GM10248 (cell line): ENCODE data around the gene CDHR2.
A peak's percentile ranks its signal among the peaks of the same experiment; 100 is the strongest.

Experiments
- CTCF ChIA-PET: fragments of 300-600 bp; sonication (Branson Sonifier 250); formaldehyde crosslinking; extraction: SDS; loops from one replicate; lab custom pipeline; 2021; ENCODE audit warnings: antibody characterized with exemption; lab: Yijun Ruan, JAX
- POLR2A ChIA-PET: fragments of 350-650 bp; sonication (Branson Sonifier 250); formaldehyde crosslinking; extraction: SDS; loops from one replicate; lab custom pipeline; 2020; ENCODE audit warnings: antibody characterized with exemption; lab: Yijun Ruan, JAX
- DNase-seq: peaks from one replicate; pipeline ENCODE4 v3.0.0; 2012; ENCODE audit errors: extremely low spot score
- TF ChIP-seq, protein P1 (sequence below): IDR thresholded peaks from 2 replicates; pipeline ENCODE4 v1.5.1; 2012; ENCODE audit warnings: mild to moderate bottlenecking, low read depth; ENCODE audit errors: extremely low read depth, missing control alignments, control extremely low read depth

The CDHR2 gene

DNA sequence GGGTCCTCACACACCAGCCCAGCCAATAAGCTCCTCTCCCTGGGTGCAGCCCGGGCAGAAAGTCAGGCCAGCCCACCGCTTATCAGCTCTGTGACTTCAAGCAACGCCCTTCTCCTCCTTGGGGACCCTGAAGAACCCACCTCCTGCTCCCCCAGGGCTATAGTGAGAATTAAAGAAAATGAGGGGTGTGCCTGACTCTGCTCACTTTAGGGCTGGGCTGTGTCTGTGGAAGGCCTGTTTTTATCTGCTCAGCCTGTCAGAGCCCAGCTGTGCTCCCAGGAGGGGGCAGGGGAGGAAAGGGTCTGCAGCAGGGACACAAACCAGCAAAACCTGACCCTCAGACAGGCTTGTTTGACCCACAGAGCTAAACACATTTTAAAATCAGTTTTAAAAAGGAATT, 56.9 kb downstream of the CDHR2 start:
- TF ChIP-seq, protein P1, sequence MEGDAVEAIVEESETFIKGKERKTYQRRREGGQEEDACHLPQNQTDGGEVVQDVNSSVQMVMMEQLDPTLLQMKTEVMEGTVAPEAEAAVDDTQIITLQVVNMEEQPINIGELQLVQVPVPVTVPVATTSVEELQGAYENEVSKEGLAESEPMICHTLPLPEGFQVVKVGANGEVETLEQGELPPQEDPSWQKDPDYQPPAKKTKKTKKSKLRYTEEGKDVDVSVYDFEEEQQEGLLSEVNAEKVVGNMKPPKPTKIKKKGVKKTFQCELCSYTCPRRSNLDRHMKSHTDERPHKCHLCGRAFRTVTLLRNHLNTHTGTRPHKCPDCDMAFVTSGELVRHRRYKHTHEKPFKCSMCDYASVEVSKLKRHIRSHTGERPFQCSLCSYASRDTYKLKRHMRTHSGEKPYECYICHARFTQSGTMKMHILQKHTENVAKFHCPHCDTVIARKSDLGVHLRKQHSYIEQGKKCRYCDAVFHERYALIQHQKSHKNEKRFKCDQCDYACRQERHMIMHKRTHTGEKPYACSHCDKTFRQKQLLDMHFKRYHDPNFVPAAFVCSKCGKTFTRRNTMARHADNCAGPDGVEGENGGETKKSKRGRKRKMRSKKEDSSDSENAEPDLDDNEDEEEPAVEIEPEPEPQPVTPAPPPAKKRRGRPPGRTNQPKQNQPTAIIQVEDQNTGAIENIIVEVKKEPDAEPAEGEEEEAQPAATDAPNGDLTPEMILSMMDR, result no peak
- DNase-seq, result no peak
- POLR2A ChIA-PET, result no interaction called here
- CTCF ChIA-PET, result interaction anchor here (0.9 to 1.6 kb wide), 4 partner anchors 13 to 876 kb away, joined by 3 to 4 read pairs (median 4); no protein-coding TSS in a partner anchor

DNA sequence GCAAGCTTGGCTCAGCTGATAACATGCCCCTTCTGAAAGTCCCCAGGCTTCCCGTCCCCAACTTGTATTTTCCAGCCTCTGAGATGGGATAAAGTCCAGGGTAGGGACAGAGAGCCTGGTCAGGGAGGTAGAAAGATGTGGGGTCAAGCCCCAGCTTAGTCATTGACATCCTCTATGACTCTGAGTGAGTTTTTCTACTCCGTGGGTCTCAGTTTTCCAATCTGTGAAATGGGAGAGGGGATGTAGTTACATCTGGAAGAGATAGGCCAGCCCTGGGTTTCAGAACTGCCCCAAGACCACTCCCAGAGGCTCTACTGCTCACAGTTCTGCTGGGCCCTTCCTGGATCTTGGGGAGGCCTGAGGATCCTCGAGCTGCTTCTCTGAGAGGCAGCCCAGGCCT, 57.7 kb downstream of the CDHR2 start:
- DNase-seq, result no peak
- POLR2A ChIA-PET, result no interaction called here
- TF ChIP-seq, protein P1, result no peak
- CTCF ChIA-PET, result interaction anchor here (0.9 to 1.9 kb wide), 3 partner anchors 11 to 54 kb away, joined by 3 to 6 read pairs (median 4); no protein-coding TSS in a partner anchor

DNA sequence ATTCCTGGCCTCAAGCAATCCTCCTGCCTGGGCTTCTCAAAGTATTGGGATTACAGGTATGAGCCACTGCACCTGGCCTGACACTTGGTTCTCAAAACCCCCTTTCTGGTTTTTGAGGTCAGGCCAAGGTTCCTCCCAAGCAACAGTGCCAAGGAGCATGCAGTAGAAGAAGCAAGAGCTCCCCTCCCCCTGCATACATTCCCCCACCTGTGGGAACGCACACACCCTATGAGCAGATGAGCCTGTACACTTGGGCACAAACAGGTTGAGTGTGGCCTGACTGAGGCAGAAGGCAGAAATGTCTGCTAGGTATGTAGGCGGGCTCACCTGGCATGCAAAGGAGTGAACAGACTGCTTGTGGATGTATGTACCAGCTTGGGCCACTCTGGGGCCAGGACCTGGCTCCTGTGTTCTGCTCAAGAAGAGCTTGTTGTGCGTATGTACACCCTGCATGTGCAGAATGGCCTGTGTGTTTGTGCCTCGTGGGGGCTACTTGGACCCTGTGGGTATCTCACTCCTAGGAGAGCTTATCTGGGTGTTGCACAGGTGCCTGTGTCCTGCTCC, 59.1 kb downstream of the CDHR2 start:
- POLR2A ChIA-PET, result no interaction called here
- no peak for DNase-seq
- CTCF ChIA-PET, result interaction anchor here (0.6 to 1.9 kb wide), 7 partner anchors 14 to 280 kb away, joined by 3 to 6 read pairs (median 3); no protein-coding TSS in a partner anchor
- TF ChIP-seq, protein P1, result no peak

DNA sequence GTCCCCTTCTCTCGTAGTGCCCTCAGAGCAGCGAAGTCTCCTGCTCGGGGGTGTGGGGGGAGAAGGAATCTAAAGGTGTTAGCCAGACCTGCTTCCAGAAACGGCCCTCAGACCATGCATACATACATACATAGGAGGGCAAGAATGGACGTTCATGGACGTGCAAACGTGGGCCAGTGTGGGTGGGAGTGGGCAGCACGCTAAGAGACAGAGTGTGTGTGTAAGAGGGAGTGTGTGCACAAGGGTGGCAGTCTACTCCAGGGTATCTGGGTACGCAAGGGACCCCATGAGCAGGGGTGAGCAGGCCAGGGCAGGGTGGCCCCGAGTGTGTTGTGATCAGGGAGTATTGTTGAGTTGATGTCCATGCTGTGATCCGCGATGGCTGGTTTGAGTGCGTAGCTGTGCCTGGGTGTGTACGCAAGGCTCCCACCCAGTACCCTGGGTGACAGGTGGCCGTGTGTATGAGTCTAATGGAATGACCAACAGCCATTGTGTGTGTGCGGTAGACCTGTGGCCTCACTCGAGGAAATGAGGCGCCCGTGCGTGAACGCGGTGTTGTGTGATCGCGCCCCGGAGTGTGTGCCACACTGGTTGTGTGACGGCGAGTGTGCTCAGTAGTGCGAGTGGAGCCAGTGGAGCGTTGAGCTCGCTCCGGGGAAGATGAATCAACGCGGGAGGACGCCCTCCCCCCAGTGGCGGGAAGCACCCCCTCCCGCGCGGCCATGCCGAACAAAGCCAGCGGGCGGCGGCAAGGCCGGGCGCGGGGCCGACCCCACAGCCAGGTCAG, 60.0 kb downstream of the CDHR2 start:
- ChIA-PET CTCF (interaction anchor here (1.0 to 1.5 kb wide), 3 partner anchors 16 to 192 kb away, joined by 3 read pairs; no protein-coding TSS in a partner anchor), POLR2A (no interaction called here)
- no peak for DNase-seq
- TF ChIP-seq, protein P1, result no peak

DNA sequence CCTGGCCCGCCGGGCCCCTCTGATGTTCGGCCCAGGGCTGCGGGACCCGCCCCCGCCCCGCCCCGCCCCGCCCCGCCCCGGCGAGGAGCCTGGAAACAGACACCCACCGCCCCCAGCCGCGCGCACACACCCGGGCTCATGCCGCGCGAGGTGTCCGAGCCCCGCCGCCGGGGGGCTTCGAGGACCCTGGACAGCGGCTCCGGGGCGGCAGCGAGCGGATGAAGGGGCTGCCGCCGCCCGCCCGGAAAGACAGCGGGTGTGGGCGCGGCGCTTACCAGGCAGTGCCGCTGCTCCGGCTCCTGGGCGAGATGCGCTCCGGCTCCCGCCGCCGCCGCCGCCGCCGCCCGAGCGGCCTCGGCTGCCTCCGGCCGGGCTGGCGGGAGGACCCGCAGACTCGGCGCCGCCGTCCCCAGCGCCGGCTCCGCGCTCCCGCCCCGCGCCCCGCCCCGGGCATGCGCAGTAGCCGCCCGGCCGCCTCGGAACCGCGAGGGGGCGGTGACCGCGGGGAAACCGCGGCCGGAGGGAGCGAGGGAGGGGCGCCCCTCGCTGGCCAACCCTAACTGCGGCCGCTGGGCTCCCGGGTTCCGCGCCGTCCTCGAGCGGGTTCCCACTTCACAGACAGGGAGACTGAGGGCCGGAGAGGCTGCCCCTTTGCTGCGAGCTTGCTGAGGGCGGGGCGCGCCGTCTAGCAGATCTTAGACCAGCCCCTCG, 60.7 kb downstream of the CDHR2 start, which contains the start of gene GPRIN1:
TSS of gene GPRIN1 (minus strand) at position 433 of the 711 bp plus-strand sequence. CDS start 10,322 bp downstream, outside the sequence.
- TF ChIP-seq, protein P1, result peak; percentile 49
- DNase-seq, result peak; percentile 96
- ChIA-PET CTCF (no interaction called here), POLR2A (no interaction called here)

DNA sequence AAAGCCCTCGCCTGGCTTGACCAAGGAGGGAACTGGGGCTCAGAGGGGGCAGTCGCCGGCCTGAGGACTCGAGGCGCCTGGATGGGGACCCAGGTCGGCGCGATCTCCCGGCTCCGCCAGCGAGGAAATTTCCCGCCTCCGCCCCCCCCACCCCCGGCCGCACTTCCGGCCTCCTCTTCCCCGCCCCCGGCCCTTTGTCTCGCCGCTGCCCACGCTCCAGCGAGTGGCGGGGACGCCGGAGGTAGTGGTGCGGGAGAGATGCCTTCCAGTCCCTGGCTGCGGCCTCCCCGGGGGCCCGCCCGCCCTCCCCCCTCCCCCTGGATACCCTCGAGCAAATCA, 61.3 kb downstream of the CDHR2 start:
- POLR2A ChIA-PET, result no interaction called here
- DNase-seq, result no peak
- TF ChIP-seq, protein P1, result no peak
- CTCF ChIA-PET, result no interaction called here
